ENCODE measurements around the gene CETN2. TPM values are rescaled to one million over a fixed set of nuclear protein-coding genes. Genes with fewer than 3 reads are reported as not detected.

Gene CETN2
- total RNA-seq, 1 experiment from 2014 or later: 24.6 TPM

GRCh38 chrX:152873361-152873760, 42.8 kb upstream of the CETN2 start:
- Mint-ChIP-seq H3K4me1 (peaks cover 7 to 13% of the 10 kb centered on the region in 2 experiments), H3K4me3 (no peak overlapping the region), H3K27ac (no peak overlapping the region), H3K36me3 (ENCODE audit: insufficient read depth in 1 of 3, low read depth in 3 of 3) (peaks cover 28 to 40% (median 36%) of the 10 kb centered on the region in 3 experiments), H3K27me3 (ENCODE audit: low read depth) (peaks cover 17% of the 10 kb centered on the region), H3K9me3 (peaks cover 81 to 91% of the 10 kb centered on the region in 2 experiments)
- peaks cover 44% of the 10 kb centered on the region for H3K9me3 ChIP-seq (ENCODE audit: control insufficient read depth, low read depth, low read length)
- H3K9ac ChIP-seq (ENCODE audit: extremely low read depth, insufficient read length, low read length): no peak overlapping the region
- no peak overlapping the region for H2BK120ac ChIP-seq (ENCODE audit: low read depth, low read length, poor library complexity, severe bottlenecking)
- H4K8ac ChIP-seq (replicated peaks; ENCODE audit: insufficient read length, low read depth, low read length): no peak overlapping the region
- H3K14ac ChIP-seq (ENCODE audit: insufficient read depth, low read length): no peak overlapping the region
- no peak overlapping the region for H3K27ac ChIP-seq (ENCODE audit: insufficient read length, low read depth, low read length)
- H3K4ac ChIP-seq (ENCODE audit: low read depth, low read length): no peak overlapping the region
- no peak overlapping the region for H2BK12ac ChIP-seq (ENCODE audit: insufficient read length, low read depth, low read length)
- no peak overlapping the region for H3T11ph ChIP-seq (ENCODE audit: low read length)
- H3K18ac ChIP-seq (ENCODE audit: insufficient read length, low read depth, low read length): no peak overlapping the region
- H4K5ac ChIP-seq (ENCODE audit: insufficient read length, low read depth, low read length): no peak overlapping the region
- TF ChIP-seq CTCF (conservative IDR thresholded peaks at IDR 0.05): no peak
- H4K20me1 ChIP-seq (ENCODE audit: control insufficient read depth, insufficient read depth, insufficient read length): no peaks in the 10 kb centered on the region
- no peaks in the 10 kb centered on the region for H3K79me2 ChIP-seq (ENCODE audit: insufficient read depth, low read length)
- H2BK15ac ChIP-seq (ENCODE audit: low read depth, low read length): no peak overlapping the region
- WGBS (ENCODE audit: extremely low coverage, insufficient read length, low lambda C conversion rate): no CpG with 5 or more reads among the region's 2 CpGs
- H3K23me2 ChIP-seq (ENCODE audit: insufficient read length, low read depth, low read length, poor library complexity, severe bottlenecking): no peaks in the 10 kb centered on the region
- no peak overlapping the region for H2AK5ac ChIP-seq (ENCODE audit: insufficient read length, low read length)
- no peak overlapping the region for H2AFZ ChIP-seq (ENCODE audit: low read length)
- no peak overlapping the region for H3K4me2 ChIP-seq (ENCODE audit: insufficient read depth, insufficient read length, low read length)
- H4K91ac ChIP-seq (ENCODE audit: insufficient read length, low read depth, low read length): no peak overlapping the region
- no peak overlapping the region for H3K23ac ChIP-seq (ENCODE audit: insufficient read length, low read depth, low read length)
- H3K56ac ChIP-seq (ENCODE audit: insufficient read length, low read depth, low read length): no peak overlapping the region
- H2BK20ac ChIP-seq (ENCODE audit: low read depth, low read length, poor library complexity, severe bottlenecking): no peak overlapping the region
- H2BK5ac ChIP-seq (ENCODE audit: insufficient read length, low read length): no peak overlapping the region
- H3K4me1 ChIP-seq (ENCODE audit: insufficient read depth, low read length): no peaks in the 10 kb centered on the region
- no peaks in the 10 kb centered on the region for H3K79me1 ChIP-seq (ENCODE audit: insufficient read depth, low read depth, low read length, poor library complexity, severe bottlenecking)
- DNase-seq: no peak
- H3K27me3 ChIP-seq (ENCODE audit: insufficient read depth, low read length): no peaks in the 10 kb centered on the region
